Hepatocyte (in vitro differentiated cells): Measurements from ENCODE around the gene ANKRD11. TPM values are rescaled to one million over a fixed set of nuclear protein-coding genes. Genes with fewer than 3 reads are reported as not detected.

Experiments used
- DNase-seq: peaks from one replicate; pipeline ENCODE4 v3.0.0-alpha.2; 2016; ENCODE audit warnings: low spot score
- H2AFZ ChIP-seq: fragments of 200-600 bp; sonication (generic); 2 replicates; pipeline ENCODE4 v1.6.0; 2016; ENCODE audit warnings: antibody characterized with exemption, mild to moderate bottlenecking
- H3K27ac ChIP-seq: fragments of 200-600 bp; sonication (generic); 2 replicates; pipeline ENCODE4 v1.5.1; 2016; ENCODE audit warnings: mild to moderate bottlenecking
- H3K27me3 ChIP-seq: fragments of 200-600 bp; sonication (generic); 2 replicates; pipeline ENCODE4 v1.6.1; 2016
- H3K36me3 ChIP-seq: fragments of 200-600 bp; sonication (generic); replicated peaks from 2 replicates; pipeline ENCODE4 v1.5.1; 2016; ENCODE audit warnings: low read depth; ENCODE audit not compliant: insufficient read depth
- H3K4me1 ChIP-seq: fragments of 200-600 bp; sonication (generic); 2 replicates; pipeline ENCODE4 v1.5.1; 2016; ENCODE audit warnings: mild to moderate bottlenecking, moderate library complexity; ENCODE audit not compliant: insufficient read depth
- H3K4me2 ChIP-seq: fragments of 200-600 bp; sonication (generic); 2 replicates; pipeline ENCODE4 v1.6.0; 2016
- H3K4me3 ChIP-seq: fragments of 200-600 bp; sonication (generic); 2 replicates; pipeline ENCODE4 v1.5.1; 2016; ENCODE audit warnings: mild to moderate bottlenecking
- H3K79me2 ChIP-seq: fragments of 200-600 bp; sonication (generic); 2 replicates; pipeline ENCODE4 v1.6.0; 2017; ENCODE audit warnings: mild to moderate bottlenecking
- H3K9me2 ChIP-seq: fragments of 200-600 bp; sonication (generic); replicated peaks from 2 replicates; pipeline ENCODE4 v1.6.0; 2017; ENCODE audit warnings: mild to moderate bottlenecking; ENCODE audit not compliant: insufficient read depth
- H3K9me3 ChIP-seq: fragments of 200-600 bp; sonication (generic); 2 replicates; pipeline ENCODE4 v1.5.1; 2016; ENCODE audit warnings: low read depth, mild to moderate bottlenecking
- H4K20me1 ChIP-seq: fragments of 200-600 bp; sonication (generic); 2 replicates; pipeline ENCODE4 v1.6.0; 2016; ENCODE audit warnings: mild to moderate bottlenecking; ENCODE audit not compliant: insufficient read depth, poor library complexity, severe bottlenecking
- EZH2 ChIP-seq: fragments of 200-600 bp; sonication (generic); IDR thresholded peaks from 2 replicates; pipeline ENCODE4 v1.6.1; 2016; ENCODE audit warnings: antibody characterized with exemption, mild to moderate bottlenecking, borderline replicate concordance
- EZH2phosphoT487 ChIP-seq: fragments of 200-600 bp; sonication (generic); IDR thresholded peaks from one replicate; pipeline ENCODE4 v1.6.1; 2018; ENCODE audit warnings: antibody characterized with exemption, mild to moderate bottlenecking, low read depth, moderate library complexity; ENCODE audit not compliant: unreplicated experiment, severe bottlenecking
- WGBS: methylation state at CpG from one replicate; pipeline ENCODE4 v1.1.6; 2016; ENCODE audit warnings: low lambda C conversion rate; ENCODE audit errors: missing lambda C conversion rate; 5-methylcytosine and 5-hydroxymethylcytosine counted together
- polyA plus RNA-seq: library from polyadenylated mRNA; unstranded; fragments of >200 nt; fragmentation: Nextera tagmentation; extraction: Ambion mirVana; gene quantifications from 2 replicates; pipeline ENCODE4 v1.2.1, GENCODE V29; 2016
- total RNA-seq: library from RNA; depleted of rRNA; stranded (reverse); fragments of >200 nt; gene quantifications from 2 replicates; pipeline ENCODE4 v1.2.3, GENCODE V29; 2014
- TF ChIP-seq, protein P1 (sequence below): fragments of 200-600 bp; sonication (generic); IDR thresholded peaks from 2 replicates; pipeline ENCODE4 v1.5.1; 2016; ENCODE audit warnings: antibody characterized with exemption, mild to moderate bottlenecking; ENCODE audit not compliant: poor library complexity

Gene ANKRD11
- total and polyA plus RNA-seq, 2 experiments from 2014 or later = 48.7 to 130 TPM

DNA sequence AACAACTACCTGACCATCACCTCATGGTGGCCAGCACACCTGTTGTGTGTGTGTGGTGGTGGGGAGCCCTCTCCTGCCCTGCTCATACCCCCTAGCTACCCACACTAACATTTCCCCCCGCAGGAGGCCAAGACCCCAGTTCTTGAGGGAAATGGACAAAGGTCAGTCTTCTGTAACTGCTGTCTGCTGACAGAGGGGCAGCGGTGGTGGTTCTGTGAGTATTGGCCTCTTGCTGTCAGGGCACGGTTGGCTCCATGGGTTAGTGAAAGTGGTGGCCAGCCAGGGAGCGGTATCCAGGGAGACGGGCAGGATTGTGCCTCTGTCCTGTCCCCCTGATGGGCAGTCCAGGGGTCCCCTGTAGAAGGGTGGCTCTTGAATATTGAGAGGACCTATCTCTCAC, 246.7 kb downstream of the ANKRD11 start:
- H3K79me2 ChIP-seq = peaks cover 3% of the 10 kb centered on the region
- TF ChIP-seq EZH2phosphoT487 = no peak
- no peak for TF ChIP-seq EZH2
- TF ChIP-seq, protein P1, sequence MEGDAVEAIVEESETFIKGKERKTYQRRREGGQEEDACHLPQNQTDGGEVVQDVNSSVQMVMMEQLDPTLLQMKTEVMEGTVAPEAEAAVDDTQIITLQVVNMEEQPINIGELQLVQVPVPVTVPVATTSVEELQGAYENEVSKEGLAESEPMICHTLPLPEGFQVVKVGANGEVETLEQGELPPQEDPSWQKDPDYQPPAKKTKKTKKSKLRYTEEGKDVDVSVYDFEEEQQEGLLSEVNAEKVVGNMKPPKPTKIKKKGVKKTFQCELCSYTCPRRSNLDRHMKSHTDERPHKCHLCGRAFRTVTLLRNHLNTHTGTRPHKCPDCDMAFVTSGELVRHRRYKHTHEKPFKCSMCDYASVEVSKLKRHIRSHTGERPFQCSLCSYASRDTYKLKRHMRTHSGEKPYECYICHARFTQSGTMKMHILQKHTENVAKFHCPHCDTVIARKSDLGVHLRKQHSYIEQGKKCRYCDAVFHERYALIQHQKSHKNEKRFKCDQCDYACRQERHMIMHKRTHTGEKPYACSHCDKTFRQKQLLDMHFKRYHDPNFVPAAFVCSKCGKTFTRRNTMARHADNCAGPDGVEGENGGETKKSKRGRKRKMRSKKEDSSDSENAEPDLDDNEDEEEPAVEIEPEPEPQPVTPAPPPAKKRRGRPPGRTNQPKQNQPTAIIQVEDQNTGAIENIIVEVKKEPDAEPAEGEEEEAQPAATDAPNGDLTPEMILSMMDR = no peak
- no peak overlapping the region for H3K4me3 ChIP-seq
- no peak overlapping the region for H3K27ac ChIP-seq
- no peaks in the 10 kb centered on the region for H3K9me2 ChIP-seq
- H4K20me1 ChIP-seq = no peaks in the 10 kb centered on the region
- H3K4me1 ChIP-seq = peaks cover 6% of the 10 kb centered on the region
- WGBS = 82% methylated on average over 5 of the region's 5 CpGs
- no peaks in the 10 kb centered on the region for H3K27me3 ChIP-seq
- H3K4me2 ChIP-seq = no peak overlapping the region
- no peak for DNase-seq
- H3K36me3 ChIP-seq = no peaks in the 10 kb centered on the region
- no peaks in the 10 kb centered on the region for H3K9me3 ChIP-seq
- no peak overlapping the region for H2AFZ ChIP-seq

- peaks cover 6% of the 10 kb centered on the region for H3K4me1 ChIP-seq
- TF ChIP-seq, protein P1 = no peak
- no peak for TF ChIP-seq EZH2phosphoT487
- no peak for TF ChIP-seq EZH2
- no peaks in the 10 kb centered on the region for H3K9me3 ChIP-seq
- no peak overlapping the region for H2AFZ ChIP-seq
- H3K27me3 ChIP-seq = no peaks in the 10 kb centered on the region
- H4K20me1 ChIP-seq = no peaks in the 10 kb centered on the region
- H3K36me3 ChIP-seq = no peaks in the 10 kb centered on the region
- H3K4me3 ChIP-seq = no peak overlapping the region
- no peak for DNase-seq
- no peaks in the 10 kb centered on the region for H3K9me2 ChIP-seq
- H3K4me2 ChIP-seq = no peak overlapping the region
- peaks cover 3% of the 10 kb centered on the region for H3K79me2 ChIP-seq
- H3K27ac ChIP-seq = no peak overlapping the region
- 65% methylated on average over 12 of the region's 12 CpGs for WGBS
These were observed 247.6 kb downstream of the ANKRD11 start for GRCh38 chr16:89242795-89243200.

DNA sequence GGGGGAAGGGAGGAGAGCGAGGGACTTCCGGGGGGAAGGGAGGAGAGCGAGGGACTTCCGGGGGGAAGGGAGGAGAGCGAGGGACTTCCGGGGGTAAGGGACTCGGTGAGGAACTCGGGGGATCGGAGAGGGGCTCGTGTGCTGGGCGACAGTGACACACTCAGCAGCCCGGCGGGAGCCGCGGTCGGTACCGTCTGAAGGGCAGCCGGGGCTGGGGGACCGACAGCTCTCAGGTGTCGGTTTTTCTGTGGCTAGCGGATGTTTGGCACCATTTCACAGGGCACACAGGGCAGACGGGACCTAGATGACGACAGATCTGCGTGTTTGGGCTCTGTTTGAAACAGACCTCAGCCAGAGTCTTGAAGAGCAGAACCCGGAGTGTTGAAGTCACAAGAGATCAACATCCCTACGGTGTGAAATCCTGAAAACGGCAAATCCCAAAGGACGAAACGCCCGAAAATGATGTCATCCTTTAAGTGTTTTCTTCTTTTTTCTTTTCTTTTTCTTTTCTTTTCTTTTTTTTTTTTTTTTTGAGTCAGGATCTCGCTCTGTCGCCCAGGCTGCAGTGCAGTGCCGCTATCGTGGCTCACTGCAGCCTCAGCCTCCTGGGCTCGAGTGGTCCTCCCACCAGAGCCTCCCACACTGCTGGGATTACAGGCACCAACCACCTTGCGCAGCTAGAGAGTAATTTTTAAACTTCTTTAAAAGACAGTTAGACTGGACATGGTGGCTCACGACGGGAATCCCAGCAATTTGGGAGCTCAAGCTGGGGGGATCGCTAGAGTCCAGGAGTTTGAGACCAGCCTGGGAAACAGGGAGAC, 249.0 kb downstream of the ANKRD11 start:
- WGBS = 17% methylated on average over 22 of the region's 39 CpGs
- H3K4me3 ChIP-seq = peak overlapping the region; percentile 65
- peak; percentile 81 for DNase-seq
- H3K4me2 ChIP-seq = peak overlapping the region; percentile 87
- peak overlapping the region; percentile 97 for H3K27ac ChIP-seq
- TF ChIP-seq, protein P1 = no peak
- TF ChIP-seq EZH2phosphoT487 (no peak), EZH2 (no peak)
- peaks cover 3% of the 10 kb centered on the region for H3K79me2 ChIP-seq
- H3K9me3 ChIP-seq = no peaks in the 10 kb centered on the region
- H3K9me2 ChIP-seq = no peaks in the 10 kb centered on the region
- no peaks in the 10 kb centered on the region for H3K36me3 ChIP-seq
- H2AFZ ChIP-seq = peak overlapping the region; percentile 68
- H3K4me1 ChIP-seq = peaks cover under 1% of the 10 kb centered on the region
- no peaks in the 10 kb centered on the region for H4K20me1 ChIP-seq
- H3K27me3 ChIP-seq = no peaks in the 10 kb centered on the region
